22Rv1 (cell line): Measurements from ENCODE around the gene RAB8A.

Experiments used
- H3K27ac ChIP-seq: fragments of 450-650 bp; 2 replicates; pipeline ENCODE4 v1.5.1; 2017
- ZFX ChIP-seq: fragments of 450-650 bp; IDR thresholded peaks from 2 replicates; pipeline ENCODE4 v1.6.1; 2017; ENCODE audit warnings: antibody characterized with exemption, borderline replicate concordance
- TF ChIP-seq, protein P1 (sequence below): fragments of 450-650 bp; IDR thresholded peaks from 2 replicates; pipeline ENCODE4 v1.5.1; 2017; ENCODE audit warnings: mild to moderate bottlenecking

The RAB8A gene

DNA sequence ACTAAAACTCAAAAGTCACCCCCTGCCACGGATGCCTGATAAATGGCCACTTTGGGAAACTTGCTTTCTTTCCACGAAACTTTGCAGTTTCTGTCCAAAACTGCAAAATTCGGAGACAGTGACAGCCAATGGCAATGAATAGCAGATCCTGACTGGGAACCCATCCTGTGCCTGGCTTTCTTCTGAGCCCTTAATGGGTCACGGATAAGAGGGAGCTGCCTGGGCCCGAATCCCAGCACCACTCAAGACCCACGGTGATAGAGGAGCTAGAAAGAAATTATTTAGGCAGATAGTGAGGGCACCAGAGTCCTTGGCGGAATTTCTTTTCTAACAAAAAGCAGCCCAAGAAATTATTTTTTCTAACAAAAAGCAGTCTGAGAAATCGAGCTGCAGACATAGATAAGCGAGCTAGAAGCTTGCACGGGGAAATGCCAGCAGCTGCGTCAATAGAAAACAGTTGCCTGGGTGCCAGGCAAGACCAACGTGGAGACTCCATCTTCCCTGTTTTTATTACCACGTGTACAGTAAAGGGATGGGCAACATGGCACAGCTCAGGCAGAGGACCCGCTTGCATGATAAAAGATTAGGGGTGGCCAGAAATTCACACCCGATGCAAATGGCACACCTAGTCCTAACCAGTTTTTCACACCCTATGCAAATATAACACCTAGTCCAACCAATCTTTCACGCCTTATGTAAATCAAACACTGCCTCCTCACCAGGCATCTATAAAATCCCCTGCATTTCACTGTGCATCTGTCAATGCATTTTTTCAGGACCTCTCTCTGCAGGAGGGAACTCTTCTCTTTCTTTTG lies 24.7 kb downstream of the RAB8A start:
- TF ChIP-seq ZFX = no peak
- H3K27ac ChIP-seq = no peak overlapping the region

DNA sequence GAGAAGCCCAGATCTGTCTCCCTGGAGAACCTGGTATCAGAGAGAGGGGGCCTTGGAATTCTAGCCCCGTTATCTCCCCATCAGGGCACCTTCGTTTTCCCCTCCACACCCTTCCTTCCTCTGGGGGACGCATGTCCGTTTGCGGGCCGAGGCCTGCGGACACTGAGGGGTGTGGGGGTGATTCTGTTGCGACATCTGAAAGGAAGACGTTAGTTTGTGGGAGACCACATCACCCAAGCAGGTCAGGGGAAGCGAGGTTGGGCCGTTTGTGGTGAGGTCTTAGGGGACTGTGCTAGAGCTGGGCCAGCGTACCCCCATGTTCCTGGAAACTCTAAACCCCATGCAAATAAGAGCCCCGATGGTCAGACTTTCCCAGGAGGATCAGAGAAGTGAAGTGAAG lies 28.1 kb downstream of the RAB8A start:
- TF ChIP-seq, protein P1, sequence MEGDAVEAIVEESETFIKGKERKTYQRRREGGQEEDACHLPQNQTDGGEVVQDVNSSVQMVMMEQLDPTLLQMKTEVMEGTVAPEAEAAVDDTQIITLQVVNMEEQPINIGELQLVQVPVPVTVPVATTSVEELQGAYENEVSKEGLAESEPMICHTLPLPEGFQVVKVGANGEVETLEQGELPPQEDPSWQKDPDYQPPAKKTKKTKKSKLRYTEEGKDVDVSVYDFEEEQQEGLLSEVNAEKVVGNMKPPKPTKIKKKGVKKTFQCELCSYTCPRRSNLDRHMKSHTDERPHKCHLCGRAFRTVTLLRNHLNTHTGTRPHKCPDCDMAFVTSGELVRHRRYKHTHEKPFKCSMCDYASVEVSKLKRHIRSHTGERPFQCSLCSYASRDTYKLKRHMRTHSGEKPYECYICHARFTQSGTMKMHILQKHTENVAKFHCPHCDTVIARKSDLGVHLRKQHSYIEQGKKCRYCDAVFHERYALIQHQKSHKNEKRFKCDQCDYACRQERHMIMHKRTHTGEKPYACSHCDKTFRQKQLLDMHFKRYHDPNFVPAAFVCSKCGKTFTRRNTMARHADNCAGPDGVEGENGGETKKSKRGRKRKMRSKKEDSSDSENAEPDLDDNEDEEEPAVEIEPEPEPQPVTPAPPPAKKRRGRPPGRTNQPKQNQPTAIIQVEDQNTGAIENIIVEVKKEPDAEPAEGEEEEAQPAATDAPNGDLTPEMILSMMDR = no peak
- TF ChIP-seq ZFX = no peak

DNA sequence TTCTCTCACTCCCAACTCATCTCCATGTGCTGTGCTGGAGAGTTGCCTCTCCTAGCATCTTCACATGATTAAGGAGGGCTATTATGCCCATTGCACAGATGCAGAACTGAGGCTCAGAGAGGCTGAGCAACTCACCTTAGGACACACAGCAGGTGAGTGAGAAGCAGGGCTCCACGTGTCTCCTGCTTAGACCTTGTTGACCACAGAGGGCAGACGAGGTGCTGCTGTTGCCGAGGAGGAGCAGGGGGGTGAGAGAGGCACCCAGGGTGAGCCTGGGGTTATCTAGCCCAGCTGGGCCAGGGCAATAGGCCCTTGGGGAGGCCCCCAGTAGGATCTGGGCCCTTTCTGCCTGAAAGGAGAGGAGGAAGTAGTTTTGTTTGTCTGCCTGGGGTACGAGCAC lies 29.4 kb downstream of the RAB8A start:
- TF ChIP-seq, protein P1 = no peak
- TF ChIP-seq ZFX = no peak
- no peak overlapping the region for H3K27ac ChIP-seq

More for the DNA sequence above, 28.1 kb downstream of the RAB8A start:
- no peak overlapping the region for H3K27ac ChIP-seq

DNA sequence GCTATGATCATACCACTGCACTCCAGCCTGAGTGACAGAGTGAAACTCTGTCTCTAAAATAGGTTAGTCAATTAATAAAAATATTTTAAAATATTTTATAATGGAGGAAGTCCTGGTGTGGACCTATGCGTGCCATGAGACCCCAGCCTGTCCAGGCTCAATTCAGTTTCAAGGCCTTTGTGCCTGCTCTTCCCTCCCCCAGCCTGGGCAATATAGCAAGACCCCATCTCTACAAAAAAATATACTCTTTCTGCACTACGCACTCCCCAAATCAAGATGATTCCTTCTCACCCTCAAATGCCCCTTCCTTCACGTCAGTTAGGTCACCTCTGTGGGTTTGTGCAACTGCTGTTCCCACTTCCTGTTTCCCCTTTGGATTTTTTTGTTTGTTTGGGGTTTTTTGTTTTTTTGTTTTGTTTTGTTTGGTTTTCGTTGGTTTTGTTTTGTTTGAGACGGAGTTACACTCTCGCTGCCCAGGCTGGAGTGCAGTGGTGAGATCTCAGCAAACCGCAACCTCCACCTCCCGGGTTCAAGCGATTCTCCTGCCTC lies 30.4 kb downstream of the RAB8A start:
- H3K27ac ChIP-seq = no peak overlapping the region; the same call in 1 of the 2 replicates
- TF ChIP-seq ZFX = no peak
- TF ChIP-seq, protein P1 = no peak

DNA sequence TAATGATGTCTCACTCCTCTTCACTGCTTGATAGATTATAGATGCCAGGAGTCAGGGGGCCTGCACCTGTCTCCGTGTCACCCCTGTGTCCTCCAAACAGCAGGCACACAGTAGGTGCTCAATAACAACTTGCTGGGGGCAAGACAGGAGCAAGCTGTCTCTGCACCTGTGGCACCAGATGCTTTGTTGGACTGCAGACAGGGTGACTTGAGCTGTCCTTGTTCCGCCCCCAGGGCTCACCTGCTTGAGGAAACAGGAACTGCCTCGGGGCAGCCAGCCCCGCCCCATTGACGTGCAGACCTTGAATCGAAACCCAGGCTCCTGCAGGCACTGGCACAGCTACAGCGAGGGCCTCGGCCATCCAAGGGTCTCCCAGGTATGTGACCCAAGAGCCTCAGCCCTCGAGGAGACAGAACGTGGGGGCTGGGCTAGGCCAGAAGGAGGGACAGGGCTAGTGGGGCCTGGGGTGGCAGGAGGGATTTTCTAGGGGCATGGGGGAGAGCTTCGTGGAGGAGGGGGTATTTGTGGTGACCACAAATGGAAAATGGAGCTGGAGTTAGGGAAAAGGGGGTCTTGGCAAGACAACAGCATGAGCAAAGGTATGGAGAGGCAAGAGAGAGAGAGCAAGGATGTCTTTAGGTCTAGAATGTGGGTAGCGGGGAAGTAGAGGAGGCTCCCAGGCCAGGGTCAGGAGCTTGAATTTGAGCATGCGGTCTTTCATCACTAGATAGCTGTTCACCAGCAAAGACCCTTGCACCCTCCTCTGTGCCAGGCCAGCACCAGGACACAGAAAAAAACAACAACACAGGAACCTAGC lies 31.9 kb downstream of the RAB8A start, which contains the start of gene HSH2D:
Gene HSH2D, plus strand, starts transcription at position 287 of the 817 bp plus-strand sequence. CDS start 5,066 bp downstream, outside the sequence.
- H3K27ac ChIP-seq = peak within 1 kb of the TSS; percentile 57
- no peak for TF ChIP-seq ZFX
- TF ChIP-seq, protein P1 = no peak

DNA sequence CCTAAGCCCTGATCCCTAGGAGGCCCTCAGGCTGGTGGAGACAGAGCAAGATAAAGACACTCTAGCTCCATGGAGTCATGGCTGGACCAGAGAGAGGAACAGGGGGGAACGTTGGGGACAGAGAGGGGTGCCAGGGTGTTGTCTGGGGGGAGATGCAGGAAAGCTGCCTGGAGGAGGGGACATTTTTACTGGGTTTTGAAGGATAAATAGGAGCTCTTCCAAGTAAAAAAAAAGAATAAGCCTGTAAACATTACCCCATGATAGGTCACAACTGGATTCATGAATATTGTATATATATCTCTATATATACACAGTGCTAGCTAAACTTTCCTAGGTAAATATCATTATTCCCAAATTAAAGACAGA lies 32.5 kb downstream of the RAB8A start:
- H3K27ac ChIP-seq = peak overlapping the region; percentile 57
- TF ChIP-seq, protein P1 = no peak
- no peak for TF ChIP-seq ZFX

DNA sequence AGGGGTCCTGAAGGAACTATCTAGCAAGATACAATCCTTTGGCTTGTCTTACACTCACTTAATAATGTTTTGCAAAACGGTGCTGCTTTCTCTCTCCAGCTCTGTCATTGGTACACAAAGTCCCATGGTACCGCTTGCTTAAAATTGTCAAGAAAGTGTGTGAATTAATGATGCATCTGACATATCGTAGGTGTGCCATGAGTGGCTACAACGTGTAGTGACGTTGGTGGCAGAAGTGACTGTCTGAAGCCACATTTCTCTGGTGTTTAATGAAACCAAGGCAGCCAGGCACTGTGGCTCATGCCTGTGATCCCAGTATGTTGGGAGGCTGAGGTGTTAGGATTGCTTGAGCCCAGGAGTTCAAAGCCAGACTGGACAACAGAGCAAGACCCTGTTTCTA lies 34.4 kb downstream of the RAB8A start:
- peak overlapping the region; percentile 57; the same call in 1 of the 2 replicates for H3K27ac ChIP-seq
- no peak for TF ChIP-seq ZFX
- TF ChIP-seq, protein P1 = no peak
